ENCODE measurements around the gene HHIPL1. TPM values are rescaled to one million over a fixed set of nuclear protein-coding genes. Genes with fewer than 3 reads are reported as not detected.

The HHIPL1 gene
- total RNA-seq, 1 donor, result 3.9 TPM

- no peak for DNase-seq (ENCODE audit: low read depth)
- no peak overlapping the region for H3K4me3 ChIP-seq (ENCODE audit: low read depth, low read length)
- no peak for TF ChIP-seq CTCF (IDR thresholded peaks at IDR 0.05; ENCODE audit: insufficient read depth, low read depth, low read length)
Observed at GRCh38 chr14:99713972-99714371, 69.0 kb downstream of the HHIPL1 start.

GRCh38 chr14:99715266-99716000, 70.5 kb downstream of the HHIPL1 start:
- no peak for DNase-seq (ENCODE audit: low read depth)
- TF ChIP-seq CTCF (IDR thresholded peaks at IDR 0.05; ENCODE audit: insufficient read depth, low read depth, low read length), result no peak
- H3K4me3 ChIP-seq (ENCODE audit: low read depth, low read length), result no peak overlapping the region

GRCh38 chr14:99716091-99716849, 71.3 kb downstream of the HHIPL1 start:
- TF ChIP-seq CTCF (IDR thresholded peaks at IDR 0.05; ENCODE audit: insufficient read depth, low read depth, low read length), result no peak
- H3K4me3 ChIP-seq (ENCODE audit: low read depth, low read length), result no peak overlapping the region
- DNase-seq (ENCODE audit: low read depth), result no peak

- DNase-seq (ENCODE audit: low read depth), result no peak
- TF ChIP-seq CTCF (IDR thresholded peaks at IDR 0.05; ENCODE audit: insufficient read depth, low read depth, low read length), result no peak
Observed at GRCh38 chr14:99716850-99717681, 72.1 kb downstream of the HHIPL1 start.

GRCh38 chr14:99717682-99718013, 72.7 kb downstream of the HHIPL1 start:
- no peak overlapping the region for H3K4me3 ChIP-seq (ENCODE audit: low read depth, low read length)

More at GRCh38 chr14:99716850-99717681, 72.1 kb downstream of the HHIPL1 start:
- no peak overlapping the region for H3K4me3 ChIP-seq (ENCODE audit: low read depth, low read length)

More at GRCh38 chr14:99717682-99718013, 72.7 kb downstream of the HHIPL1 start:
- no peak for TF ChIP-seq CTCF (IDR thresholded peaks at IDR 0.05; ENCODE audit: insufficient read depth, low read depth, low read length)
- no peak for DNase-seq (ENCODE audit: low read depth)

Data from fibroblast of villous mesenchyme (primary cell).